Urinary bladder (tissue), 4 donors: Measurements from ENCODE around the gene TAF1B. TPM values are rescaled to one million over a fixed set of nuclear protein-coding genes. Genes with fewer than 3 reads are reported as not detected.
"Not testable (repeated sequence)": the region's sequence is repeated elsewhere in the genome, so short reads cannot be mapped to it uniquely, and the experiment has no call there.

Experiments used
- DNase-seq: peaks from one replicate; pipeline ENCODE4 v3.0.0-alpha.2; 2015; ENCODE audit errors: extremely low spot score
- H3K27ac ChIP-seq: one replicate; pipeline ENCODE4 v1.5.1; 2013; ENCODE audit warnings: low read depth, mild to moderate bottlenecking, moderate library complexity
- H3K36me3 ChIP-seq: one replicate; pipeline ENCODE4 v1.6.1; 2013; ENCODE audit warnings: mild to moderate bottlenecking, moderate library complexity; ENCODE audit not compliant: insufficient read depth
- H3K4me1 ChIP-seq: one replicate; pipeline ENCODE4 v1.6.1; 2013; ENCODE audit warnings: mild to moderate bottlenecking, moderate library complexity; ENCODE audit not compliant: insufficient read depth
- H3K4me3 ChIP-seq: one replicate; pipeline ENCODE4 v1.5.1; 2013; ENCODE audit warnings: low read depth, low read length
- WGBS: extraction: QIAGEN DNeasy Blood & Tissue Kit; methylation state at CpG from one replicate; pipeline ENCODE4 v1.1.7; 2013; 5-methylcytosine and 5-hydroxymethylcytosine counted together
- polyA plus RNA-seq: library from polyadenylated mRNA; stranded (reverse); fragments of 200-250 nt; gene quantifications from one replicate; pipeline ENCODE4 v1.2.3, GENCODE V29; 2013
- total RNA-seq: library from RNA; depleted of rRNA; stranded (reverse); fragments of >200 nt; gene quantifications from one replicate; pipeline ENCODE4 v1.2.3, GENCODE V29; 2014
- donor health status: healthy with polysubstance abuse.
- donor health status: healthy.

Gene TAF1B
- total and polyA plus RNA-seq, 2 donors: 7.5 to 53.4 TPM

DNA sequence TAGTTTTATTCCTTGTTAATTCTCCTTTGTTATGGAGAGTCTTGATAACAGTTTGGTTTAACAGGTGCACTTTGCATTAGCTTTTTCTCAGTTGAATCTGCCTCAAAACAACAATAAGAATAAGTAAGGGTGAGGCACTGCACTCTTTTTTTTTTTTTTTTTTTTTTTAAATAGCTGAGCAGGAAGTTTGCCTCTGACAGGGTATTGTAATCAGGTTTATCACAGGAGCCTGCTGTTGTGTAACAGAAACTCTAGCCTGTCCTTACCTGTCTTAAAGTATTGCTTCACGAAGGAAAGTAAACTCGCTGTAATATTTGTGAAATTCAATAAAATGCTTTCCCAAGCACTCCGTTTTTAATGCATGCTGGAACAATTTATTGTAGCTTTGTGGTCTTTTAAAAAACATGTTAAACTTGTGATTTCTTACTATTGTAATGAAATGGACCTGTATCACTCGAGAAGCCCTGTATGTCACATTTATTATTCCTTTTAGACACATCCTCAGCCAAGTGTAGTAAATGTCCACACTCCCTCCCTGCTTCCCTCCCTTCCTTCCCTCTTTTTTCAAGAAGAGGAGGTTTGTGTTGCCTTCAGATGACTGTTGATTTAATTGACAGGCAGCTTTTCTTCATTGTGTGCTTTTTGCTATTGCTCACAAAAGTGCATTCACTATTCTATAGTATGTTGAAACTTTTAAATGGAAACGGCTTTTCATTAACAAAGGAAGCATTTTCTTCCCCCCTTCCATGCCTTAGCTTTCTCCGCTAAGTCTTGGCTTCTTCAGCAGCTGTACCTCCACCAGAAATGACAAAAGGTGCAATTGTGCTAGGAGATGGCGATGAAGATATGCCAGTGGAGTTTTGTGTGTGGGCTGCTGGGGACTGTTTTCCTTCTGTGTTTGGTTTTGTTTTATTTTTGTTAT, 52.7 kb downstream of the TAF1B start:
- Histone ChIP-seq H3K36me3 (peaks cover 4% of the 10 kb centered on the region), H3K4me3 (no peak overlapping the region), H3K4me1 (no peaks in the 10 kb centered on the region), H3K27ac (peak overlapping the region; percentile 59)
- peak; percentile 77 for DNase-seq
- 64% methylated on average over 7 of the region's 7 CpGs for WGBS

DNA sequence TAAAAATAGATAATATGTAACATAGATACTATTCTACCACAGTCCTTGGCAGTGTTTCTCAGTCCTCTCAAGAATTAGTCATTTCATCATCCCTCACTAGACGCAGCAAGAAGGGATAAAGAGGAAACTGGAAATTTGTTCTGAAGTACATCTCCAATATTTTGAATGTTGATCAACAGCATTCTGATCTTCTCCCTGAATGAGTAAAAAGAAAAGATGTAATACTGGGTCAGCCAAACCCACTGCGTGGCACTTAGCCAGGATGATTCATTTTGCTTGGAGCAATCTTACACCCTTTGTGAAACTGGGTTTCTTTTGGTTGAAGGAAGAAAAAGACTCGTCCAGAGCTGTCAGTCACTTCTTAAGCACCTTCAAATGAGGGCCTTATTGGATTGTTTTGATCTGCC, 54.1 kb downstream of the TAF1B start:
- H3K4me1 ChIP-seq: no peaks in the 10 kb centered on the region
- 13% methylated on average over 3 of the region's 3 CpGs for WGBS
- H3K27ac ChIP-seq: peak overlapping the region; percentile 59

GRCh38 chr2:9897846-9898245, 54.6 kb downstream of the TAF1B start:
- 27% methylated on average over 2 of the region's 2 CpGs for WGBS
- Histone ChIP-seq H3K36me3 (peaks cover 2% of the 10 kb centered on the region), H3K27ac (peak overlapping the region; percentile 59), H3K4me1 (no peaks in the 10 kb centered on the region), H3K4me3 (no peak overlapping the region)
- peak; percentile 2 for DNase-seq

More for the DNA sequence above, 54.1 kb downstream of the TAF1B start:
- H3K36me3 ChIP-seq: peaks cover 3% of the 10 kb centered on the region
- H3K4me3 ChIP-seq: no peak overlapping the region
- DNase-seq: peak; percentile 62

DNA sequence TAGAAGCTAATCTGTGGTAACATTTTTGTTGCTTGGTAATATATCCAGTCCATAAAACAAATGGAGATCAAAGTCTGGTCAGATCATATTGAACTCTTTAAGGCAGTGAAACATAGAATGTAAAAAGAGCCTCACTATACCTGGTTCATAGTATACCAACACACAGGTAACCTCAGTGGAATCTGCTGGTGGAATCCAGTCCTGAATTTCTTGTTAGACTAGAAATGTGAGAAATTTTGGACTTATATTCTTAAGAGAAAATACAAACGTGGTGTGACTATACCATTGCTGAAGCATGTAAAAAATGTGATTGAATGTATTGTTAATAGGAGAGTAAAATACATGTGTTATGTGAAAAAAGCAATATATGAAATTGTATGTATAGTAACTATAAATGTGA, 62.1 kb downstream of the TAF1B start:
- 69% methylated on average over 1 of the region's 1 CpG for WGBS
- H3K36me3 ChIP-seq: no peaks in the 10 kb centered on the region
- H3K27ac ChIP-seq: no peak overlapping the region
- no peak overlapping the region for H3K4me3 ChIP-seq
- H3K4me1 ChIP-seq: no peaks in the 10 kb centered on the region
- DNase-seq: peak; percentile 45

DNA sequence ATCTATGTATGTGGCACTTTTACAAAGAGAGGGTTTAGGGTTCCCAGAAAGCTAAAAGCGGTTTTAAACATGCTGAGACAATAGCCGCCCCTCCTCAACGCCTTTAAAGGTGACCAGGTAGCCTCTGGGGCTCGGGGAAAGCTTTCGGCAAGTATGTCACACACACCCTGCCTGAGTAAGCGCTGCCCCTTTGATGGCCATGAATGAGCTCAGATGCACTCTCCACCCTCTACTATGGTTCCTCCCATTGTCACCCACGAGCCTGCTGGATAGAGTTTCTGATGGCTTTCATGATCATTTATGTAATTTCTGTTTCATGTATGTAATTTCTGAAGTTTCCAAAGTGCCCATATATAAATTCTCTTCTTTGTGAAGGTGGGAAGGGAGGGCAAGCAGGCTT, 64.1 kb downstream of the TAF1B start:
- 92% methylated on average over 7 of the region's 7 CpGs for WGBS
- Histone ChIP-seq H3K4me1 (no peaks in the 10 kb centered on the region), H3K27ac (no peak overlapping the region), H3K4me3 (no peak overlapping the region), H3K36me3 (peaks cover 1% of the 10 kb centered on the region)
- no peak for DNase-seq

- no peak for DNase-seq
- Histone ChIP-seq H3K27ac (no peak overlapping the region), H3K4me3 (no peak overlapping the region), H3K36me3 (peaks cover 1% of the 10 kb centered on the region), H3K4me1 (no peaks in the 10 kb centered on the region)
- 99% methylated on average over 1 of the region's 1 CpG for WGBS
Observed at GRCh38 chr2:9908639-9909038, 65.4 kb downstream of the TAF1B start.

GRCh38 chr2:9909106-9909505, 65.8 kb downstream of the TAF1B start:
- DNase-seq: no peak
- H3K4me3 ChIP-seq: no peak overlapping the region
- peaks cover 1% of the 10 kb centered on the region for H3K36me3 ChIP-seq
- H3K4me1 ChIP-seq: no peaks in the 10 kb centered on the region
- 84% methylated on average over 2 of the region's 2 CpGs for WGBS
- no peak overlapping the region for H3K27ac ChIP-seq

DNA sequence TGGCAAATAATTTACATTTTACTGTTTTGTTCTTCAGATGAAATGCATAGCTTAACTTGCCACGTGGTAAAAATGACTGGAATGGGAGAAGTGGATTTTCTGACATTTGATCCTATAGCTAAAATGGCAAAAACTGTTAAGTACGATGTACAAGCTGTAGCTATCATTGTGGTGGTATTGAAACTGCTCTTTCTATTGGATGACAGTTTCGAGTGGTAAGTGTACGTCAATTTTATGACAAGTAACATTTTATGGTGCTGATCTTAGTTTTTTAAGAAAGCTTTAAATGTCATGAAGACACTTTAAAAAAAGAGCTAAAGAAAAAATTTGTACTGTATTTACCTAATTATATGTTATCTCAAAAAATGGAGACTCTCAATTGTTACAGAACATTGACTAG, 67.4 kb downstream of the TAF1B start:
- DNase-seq: no peak
- peaks cover 1% of the 10 kb centered on the region for H3K36me3 ChIP-seq
- no peaks in the 10 kb centered on the region for H3K4me1 ChIP-seq
- no peak overlapping the region for H3K4me3 ChIP-seq
- WGBS: 73% methylated on average over 4 of the region's 4 CpGs
- H3K27ac ChIP-seq: no peak overlapping the region

- H3K36me3 ChIP-seq: peaks cover 1% of the 10 kb centered on the region
- H3K4me1 ChIP-seq: no peaks in the 10 kb centered on the region
- 88% methylated on average over 4 of the region's 4 CpGs for WGBS
- DNase-seq: no peak
- H3K27ac ChIP-seq: no peak overlapping the region
- no peak overlapping the region for H3K4me3 ChIP-seq
Observed at GRCh38 chr2:9912468-9912867, 69.2 kb downstream of the TAF1B start.

DNA sequence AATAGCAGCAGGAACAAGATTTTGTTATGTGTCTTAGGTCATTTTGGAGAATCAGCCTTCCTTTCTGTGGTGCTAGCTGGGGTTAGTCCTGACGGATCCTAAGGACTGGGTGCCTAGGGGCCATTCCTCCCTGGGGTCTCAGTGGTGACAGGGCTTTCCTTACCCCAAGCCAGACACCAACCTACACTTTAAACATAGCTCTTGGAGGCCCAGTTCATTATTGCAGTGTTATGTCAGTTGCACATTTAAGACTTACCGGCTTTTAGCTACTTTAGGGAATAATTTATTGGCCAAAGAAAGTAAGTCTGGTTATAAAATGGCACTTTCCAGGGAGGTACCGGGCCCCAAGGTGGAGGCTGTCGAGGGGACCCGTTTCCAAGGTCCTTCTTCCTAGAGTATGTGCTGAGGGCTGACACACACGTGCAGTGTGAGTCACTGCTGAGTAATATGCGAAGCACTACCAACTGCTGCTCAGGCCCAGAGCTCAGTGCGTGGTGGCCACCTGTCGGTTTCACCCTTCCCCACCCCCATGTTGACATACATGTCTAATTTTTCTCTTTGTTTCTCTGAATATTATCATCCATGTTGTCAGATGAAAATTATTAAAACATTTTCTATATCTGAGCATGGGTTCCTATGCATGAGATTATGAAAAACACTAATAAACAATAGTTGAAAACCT, 71.3 kb downstream of the TAF1B start:
- DNase-seq: no peak
- Histone ChIP-seq H3K4me3 (no peak overlapping the region), H3K27ac (no peak overlapping the region), H3K4me1 (no peaks in the 10 kb centered on the region), H3K36me3 (peaks cover 1% of the 10 kb centered on the region)
- 90% methylated on average over 9 of the region's 9 CpGs for WGBS

- Histone ChIP-seq H3K4me3 (no peak overlapping the region), H3K36me3 (no peaks in the 10 kb centered on the region), H3K4me1 (no peaks in the 10 kb centered on the region), H3K27ac (no peak overlapping the region)
- no peak for DNase-seq
- WGBS: 61% methylated on average over 2 of the region's 2 CpGs
Observed at GRCh38 chr2:9918275-9918674, 75.0 kb downstream of the TAF1B start.

GRCh38 chr2:9919512-9919911, 76.2 kb downstream of the TAF1B start:
- DNase-seq: no peak
- H3K27ac ChIP-seq: no peak overlapping the region
- no peaks in the 10 kb centered on the region for H3K4me1 ChIP-seq
- no peak overlapping the region for H3K4me3 ChIP-seq
- 90% methylated on average over 3 of the region's 3 CpGs for WGBS
- H3K36me3 ChIP-seq: peaks cover 5% of the 10 kb centered on the region

- not testable (repeated sequence) for H3K4me1 ChIP-seq, H3K36me3 ChIP-seq, DNase-seq, H3K27ac ChIP-seq, H3K4me3 ChIP-seq
- WGBS: 92% methylated on average over 2 of the region's 2 CpGs
Observed at GRCh38 chr2:9927020-9927419, 83.7 kb downstream of the TAF1B start.

- Histone ChIP-seq H3K4me3 (no peak overlapping the region), H3K4me1 (no peaks in the 10 kb centered on the region), H3K36me3 (no peaks in the 10 kb centered on the region), H3K27ac (no peak overlapping the region)
- 90% methylated on average over 4 of the region's 4 CpGs for WGBS
- no peak for DNase-seq
Observed at GRCh38 chr2:9937258-9937657, 94.0 kb downstream of the TAF1B start.
